ENCODE results near the gene GCDH.

Gene GCDH

GRCh38 chr19:12891553-12892021, 627 bp downstream of the GCDH start:
- no peak for TF ChIP-seq CTCF (IDR thresholded peaks at IDR 0.05; ENCODE audit: insufficient read depth, missing control alignments)
- no peak for FAIRE-seq
- DNase-seq (ENCODE audit: insufficient read length, low spot score), result no peak

- TF ChIP-seq CTCF (IDR thresholded peaks at IDR 0.05; ENCODE audit: insufficient read depth, missing control alignments), result no peak
- no peak for FAIRE-seq
- no peak for DNase-seq (ENCODE audit: insufficient read length, low spot score)
These were observed 2.6 kb downstream of the GCDH start for GRCh38 chr19:12893582-12893981.

- no peak for DNase-seq (ENCODE audit: insufficient read length, low spot score)
- FAIRE-seq, result no peak
- no peak for TF ChIP-seq CTCF (IDR thresholded peaks at IDR 0.05; ENCODE audit: insufficient read depth, missing control alignments)
These were observed 5.5 kb downstream of the GCDH start for GRCh38 chr19:12896460-12896859.

GRCh38 chr19:12899891-12900518, 9.0 kb downstream of the GCDH start:
- no peak for TF ChIP-seq CTCF (IDR thresholded peaks at IDR 0.05; ENCODE audit: insufficient read depth, missing control alignments)
- FAIRE-seq (no peak), DNase-seq (ENCODE audit: insufficient read length, low spot score) (no peak)

GRCh38 chr19:12907166-12907565, 16.2 kb downstream of the GCDH start:
- no peak for TF ChIP-seq CTCF (IDR thresholded peaks at IDR 0.05; ENCODE audit: insufficient read depth, missing control alignments)
- no peak for FAIRE-seq
- no peak for DNase-seq (ENCODE audit: insufficient read length, low spot score)

- no peak for FAIRE-seq
- no peak for TF ChIP-seq CTCF (IDR thresholded peaks at IDR 0.05; ENCODE audit: insufficient read depth, missing control alignments)
- DNase-seq (ENCODE audit: insufficient read length, low spot score), result no peak
These were observed 21.6 kb downstream of the GCDH start for GRCh38 chr19:12912571-12912970.

GRCh38 chr19:12913011-12913561, 22.1 kb downstream of the GCDH start:
- FAIRE-seq (no peak), DNase-seq (ENCODE audit: insufficient read length, low spot score) (peak; percentile 70)
- TF ChIP-seq CTCF (IDR thresholded peaks at IDR 0.05; ENCODE audit: insufficient read depth, missing control alignments), result no peak
